Keratinocyte (primary cell): ENCODE results near the gene DOK4.

ENCODE experiments used
- EZH2 ChIP-seq: IDR thresholded peaks from one replicate; pipeline ENCODE4 v1.6.1; 2012; ENCODE audit warnings: inconsistent platforms, mild to moderate bottlenecking, low read length, moderate library complexity
- TF ChIP-seq, protein P1 (sequence below), 3 experiments: IDR thresholded peaks in 1 of 3; conservative IDR thresholded peaks in 1 of 3; optimal IDR thresholded peaks in 1 of 3; 2 replicates in 2 of 3; 3 replicates in 1 of 3; pipeline versions ENCODE3 to v1.5.1; 2011; ENCODE audit warnings: low read length in 3 of 3, mild to moderate bottlenecking in 3 of 3, moderate library complexity in 2 of 3, control low read depth in 1 of 3, inconsistent platforms in 1 of 3; ENCODE audit not compliant: insufficient read depth in 2 of 3; ENCODE audit errors: extremely low read depth in 1 of 3

- TF ChIP-seq, protein P1, sequence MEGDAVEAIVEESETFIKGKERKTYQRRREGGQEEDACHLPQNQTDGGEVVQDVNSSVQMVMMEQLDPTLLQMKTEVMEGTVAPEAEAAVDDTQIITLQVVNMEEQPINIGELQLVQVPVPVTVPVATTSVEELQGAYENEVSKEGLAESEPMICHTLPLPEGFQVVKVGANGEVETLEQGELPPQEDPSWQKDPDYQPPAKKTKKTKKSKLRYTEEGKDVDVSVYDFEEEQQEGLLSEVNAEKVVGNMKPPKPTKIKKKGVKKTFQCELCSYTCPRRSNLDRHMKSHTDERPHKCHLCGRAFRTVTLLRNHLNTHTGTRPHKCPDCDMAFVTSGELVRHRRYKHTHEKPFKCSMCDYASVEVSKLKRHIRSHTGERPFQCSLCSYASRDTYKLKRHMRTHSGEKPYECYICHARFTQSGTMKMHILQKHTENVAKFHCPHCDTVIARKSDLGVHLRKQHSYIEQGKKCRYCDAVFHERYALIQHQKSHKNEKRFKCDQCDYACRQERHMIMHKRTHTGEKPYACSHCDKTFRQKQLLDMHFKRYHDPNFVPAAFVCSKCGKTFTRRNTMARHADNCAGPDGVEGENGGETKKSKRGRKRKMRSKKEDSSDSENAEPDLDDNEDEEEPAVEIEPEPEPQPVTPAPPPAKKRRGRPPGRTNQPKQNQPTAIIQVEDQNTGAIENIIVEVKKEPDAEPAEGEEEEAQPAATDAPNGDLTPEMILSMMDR (optimal IDR thresholded peaks at IDR 0.05 in 1 of 3, IDR thresholded peaks at IDR 0.05 in 1 of 3, conservative IDR thresholded peaks at IDR 0.05 in 1 of 3; ENCODE audit: extremely low read depth in 1 of 3, insufficient read depth in 2 of 3, low read length in 3 of 3), result no peak
- no peak for TF ChIP-seq EZH2
Observed at GRCh38 chr16:57530104-57530521, 43.8 kb upstream of the DOK4 start.
